GM23338 (cell line): ENCODE measurements around the gene SOWAHA. TPM values are rescaled to one million over a fixed set of nuclear protein-coding genes. Genes with fewer than 3 reads are reported as not detected.

Source experiments
- ATAC-seq: fragments of 200-7000 bp; cut with Tn5 transposase; 3 replicates; pipeline ENCODE4 v1.9.1; 2020
- DNase-seq: peaks from one replicate; pipeline ENCODE4 v3.0.0-alpha.2; 2015; ENCODE audit warnings: low spot score
- H2AFZ ChIP-seq: fragments of 200-600 bp; sonication (generic); 2 replicates; pipeline ENCODE4 v1.8.0; 2016; ENCODE audit warnings: antibody characterized with exemption, mild to moderate bottlenecking, moderate library complexity
- H3F3A ChIP-seq: fragments of 200-600 bp; sonication (generic); replicated peaks from 2 replicates; pipeline ENCODE4 v1.8.0; 2017; ENCODE audit warnings: antibody characterized with exemption, mixed run types, low read depth
- H3K27ac ChIP-seq: fragments of 200-600 bp; sonication (generic); 2 replicates; pipeline ENCODE4 v1.6.1; 2016; ENCODE audit warnings: low read depth
- H3K27me3 ChIP-seq: fragments of 200-600 bp; sonication (generic); 2 replicates; pipeline ENCODE4 v1.8.0; 2016; ENCODE audit warnings: mild to moderate bottlenecking, mixed run types, moderate library complexity; ENCODE audit not compliant: insufficient read depth
- H3K36me3 ChIP-seq: fragments of 200-600 bp; sonication (generic); 2 replicates; pipeline ENCODE4 v1.8.0; 2016; ENCODE audit warnings: mild to moderate bottlenecking; ENCODE audit not compliant: insufficient read depth
- H3K4me1 ChIP-seq: fragments of 200-600 bp; sonication (generic); 2 replicates; pipeline ENCODE4 v1.8.0; 2016; ENCODE audit warnings: mild to moderate bottlenecking, moderate library complexity; ENCODE audit not compliant: insufficient read depth
- H3K4me2 ChIP-seq: fragments of 200-600 bp; sonication (generic); 2 replicates; pipeline ENCODE4 v1.7.1; 2017; ENCODE audit warnings: mixed run types
- H3K4me3 ChIP-seq: fragments of 200-600 bp; sonication (generic); 2 replicates; pipeline ENCODE4 v1.6.1; 2016; ENCODE audit warnings: mixed run types
- H3K79me2 ChIP-seq: fragments of 200-600 bp; sonication (generic); replicated peaks from 2 replicates; pipeline ENCODE4 v1.8.0; 2017; ENCODE audit warnings: mild to moderate bottlenecking; ENCODE audit not compliant: insufficient read depth
- H3K9me2 ChIP-seq: fragments of 200-600 bp; sonication (generic); 2 replicates; pipeline ENCODE4 v1.8.0; 2017; ENCODE audit not compliant: insufficient read depth
- H4K20me1 ChIP-seq: fragments of 200-600 bp; sonication (generic); replicated peaks from 2 replicates; pipeline ENCODE4 v1.8.0; 2017; ENCODE audit warnings: mild to moderate bottlenecking; ENCODE audit not compliant: insufficient read depth
- H3K27ac Mint-ChIP-seq: 2 replicates; pipeline ENCODE4 v1.8.0; 2020; ENCODE audit warnings: inconsistent platforms, mild to moderate bottlenecking, moderate library complexity, mixed read lengths
- H3K27me3 Mint-ChIP-seq: 3 replicates; pipeline ENCODE4 v1.8.0; 2022; ENCODE audit warnings: low read depth, mild to moderate bottlenecking, moderate library complexity, mixed read lengths, inconsistent platforms; ENCODE audit not compliant: insufficient read depth, poor library complexity
- H3K36me3 Mint-ChIP-seq: 3 replicates; pipeline ENCODE4 v1.8.0; 2021; ENCODE audit warnings: low read depth, mild to moderate bottlenecking, inconsistent platforms, moderate library complexity, mixed read lengths
- H3K4me1 Mint-ChIP-seq: 3 replicates; pipeline ENCODE4 v1.8.0; 2020; ENCODE audit warnings: mild to moderate bottlenecking, inconsistent platforms, mixed read lengths
- H3K4me3 Mint-ChIP-seq: 3 replicates; pipeline ENCODE4 v1.8.0; 2021; ENCODE audit warnings: moderate library complexity, mild to moderate bottlenecking, inconsistent platforms, mixed read lengths
- H3K9me3 Mint-ChIP-seq: 3 replicates; pipeline ENCODE4 v1.8.0; 2020; ENCODE audit warnings: moderate library complexity, mild to moderate bottlenecking, inconsistent platforms, mixed read lengths
- EZH2 ChIP-seq: fragments of 200-600 bp; sonication (generic); IDR thresholded peaks from one replicate; pipeline ENCODE4 v1.8.0; 2017; ENCODE audit warnings: antibody characterized with exemption, mild to moderate bottlenecking, low read depth; ENCODE audit not compliant: unreplicated experiment
- EZH2phosphoT487 ChIP-seq: fragments of 200-600 bp; sonication (generic); IDR thresholded peaks from one replicate; pipeline ENCODE4 v1.8.1; 2018; ENCODE audit warnings: antibody characterized with exemption; ENCODE audit not compliant: unreplicated experiment
- NANOG ChIP-seq: IDR thresholded peaks from 2 replicates; pipeline ENCODE4 v1.6.1; 2016; ENCODE audit warnings: antibody characterized with exemption, borderline replicate concordance
- ZNF462 ChIP-seq: fragments of 250-450 bp; sonication (Bioruptor Pico); IDR thresholded peaks from 2 replicates; pipeline ENCODE4 v1.5.0; 2020; ENCODE audit warnings: mild to moderate bottlenecking, moderate library complexity
- polyA plus RNA-seq: library from polyadenylated mRNA; unstranded; fragments of >200 nt; fragmentation: Nextera tagmentation; extraction: Ambion mirVana; gene quantifications from 2 replicates; pipeline ENCODE4 v1.2.1, GENCODE V29; 2016
- total RNA-seq: library from RNA; depleted of rRNA; stranded (reverse); fragments of >200 nt; shearing (Covaris generic); gene quantifications from 2 replicates; pipeline ENCODE4 v1.2.3, GENCODE V29; 2014
- TF ChIP-seq, protein P1 (sequence below): IDR thresholded peaks from one replicate; pipeline ENCODE4 v1.6.1; 2018; ENCODE audit warnings: antibody characterized with exemption; ENCODE audit not compliant: unreplicated experiment

Gene SOWAHA
- total and polyA plus RNA-seq, 2 experiments from 2014 or later = 0.18 to 0.52 TPM

- no peak overlapping the region for H3K27ac ChIP-seq
- no peak overlapping the region for H2AFZ ChIP-seq
- H3K4me1 ChIP-seq = peaks cover 12% of the 10 kb centered on the region
- no peaks in the 10 kb centered on the region for H3K79me2 ChIP-seq
- H3K9me2 ChIP-seq = no peaks in the 10 kb centered on the region
- Mint-ChIP-seq H3K9me3 (peaks cover 3% of the 10 kb centered on the region; the same call in 1 of the 3 replicates), H3K27me3 (peaks cover 51% of the 10 kb centered on the region), H3K4me3 (no peak overlapping the region), H3K4me1 (peaks cover 20% of the 10 kb centered on the region), H3K36me3 (peaks cover 3% of the 10 kb centered on the region; the same call in 1 of the 3 replicates), H3K27ac (no peak overlapping the region)
- 0 out of 2 replicates have a peak, but pooled peaks cover 4% of the 10 kb centered on the region for H3F3A ChIP-seq
- no peak overlapping the region for H3K4me2 ChIP-seq
- H3K36me3 ChIP-seq = no peaks in the 10 kb centered on the region
- no peak overlapping the region for H3K4me3 ChIP-seq
- ATAC-seq (no peak), DNase-seq (no peak)
- H4K20me1 ChIP-seq = peaks cover 5% of the 10 kb centered on the region; the same call in 1 of the 2 replicates
- H3K27me3 ChIP-seq = peaks cover 53% of the 10 kb centered on the region
- TF ChIP-seq NANOG = no peak
These were observed 2.5 kb upstream of the SOWAHA start for GRCh38 chr5:132810605-132811004.

GRCh38 chr5:132812123-132812765 lies 858 bp upstream of the SOWAHA start:
- no peaks in the 10 kb centered on the region for H3K36me3 ChIP-seq
- peaks cover 7% of the 10 kb centered on the region; the same call in 1 of the 2 replicates for H3K4me1 ChIP-seq
- peaks cover 6% of the 10 kb centered on the region; the same call in 1 of the 2 replicates for H4K20me1 ChIP-seq
- no peak for ATAC-seq
- H3K36me3 Mint-ChIP-seq = peaks cover 3% of the 10 kb centered on the region; the same call in 1 of the 3 replicates
- peaks cover 69% of the 10 kb centered on the region for H3K27me3 ChIP-seq
- H3K4me2 ChIP-seq = peak overlapping the region; percentile 57; the same call in 1 of the 2 replicates
- peaks cover 14% of the 10 kb centered on the region for H3K4me1 Mint-ChIP-seq
- no peak overlapping the region for H3K27ac ChIP-seq
- H3K27me3 Mint-ChIP-seq = peaks cover 62% of the 10 kb centered on the region
- no peaks in the 10 kb centered on the region for H3K79me2 ChIP-seq
- peaks cover 3% of the 10 kb centered on the region; the same call in 1 of the 3 replicates for H3K9me3 Mint-ChIP-seq
- H2AFZ ChIP-seq = no peak overlapping the region
- TF ChIP-seq ZNF462 (no peak), EZH2 (peak; percentile 35), EZH2phosphoT487 (no peak)
- TF ChIP-seq, protein P1, sequence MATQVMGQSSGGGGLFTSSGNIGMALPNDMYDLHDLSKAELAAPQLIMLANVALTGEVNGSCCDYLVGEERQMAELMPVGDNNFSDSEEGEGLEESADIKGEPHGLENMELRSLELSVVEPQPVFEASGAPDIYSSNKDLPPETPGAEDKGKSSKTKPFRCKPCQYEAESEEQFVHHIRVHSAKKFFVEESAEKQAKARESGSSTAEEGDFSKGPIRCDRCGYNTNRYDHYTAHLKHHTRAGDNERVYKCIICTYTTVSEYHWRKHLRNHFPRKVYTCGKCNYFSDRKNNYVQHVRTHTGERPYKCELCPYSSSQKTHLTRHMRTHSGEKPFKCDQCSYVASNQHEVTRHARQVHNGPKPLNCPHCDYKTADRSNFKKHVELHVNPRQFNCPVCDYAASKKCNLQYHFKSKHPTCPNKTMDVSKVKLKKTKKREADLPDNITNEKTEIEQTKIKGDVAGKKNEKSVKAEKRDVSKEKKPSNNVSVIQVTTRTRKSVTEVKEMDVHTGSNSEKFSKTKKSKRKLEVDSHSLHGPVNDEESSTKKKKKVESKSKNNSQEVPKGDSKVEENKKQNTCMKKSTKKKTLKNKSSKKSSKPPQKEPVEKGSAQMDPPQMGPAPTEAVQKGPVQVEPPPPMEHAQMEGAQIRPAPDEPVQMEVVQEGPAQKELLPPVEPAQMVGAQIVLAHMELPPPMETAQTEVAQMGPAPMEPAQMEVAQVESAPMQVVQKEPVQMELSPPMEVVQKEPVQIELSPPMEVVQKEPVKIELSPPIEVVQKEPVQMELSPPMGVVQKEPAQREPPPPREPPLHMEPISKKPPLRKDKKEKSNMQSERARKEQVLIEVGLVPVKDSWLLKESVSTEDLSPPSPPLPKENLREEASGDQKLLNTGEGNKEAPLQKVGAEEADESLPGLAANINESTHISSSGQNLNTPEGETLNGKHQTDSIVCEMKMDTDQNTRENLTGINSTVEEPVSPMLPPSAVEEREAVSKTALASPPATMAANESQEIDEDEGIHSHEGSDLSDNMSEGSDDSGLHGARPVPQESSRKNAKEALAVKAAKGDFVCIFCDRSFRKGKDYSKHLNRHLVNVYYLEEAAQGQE = no peak
- H3K27ac Mint-ChIP-seq = no peak overlapping the region
- DNase-seq = no peak
- peak overlapping the region; percentile 70 for H3K4me3 Mint-ChIP-seq
- H3K4me3 ChIP-seq = peak overlapping the region; percentile 54
- H3K9me2 ChIP-seq = no peaks in the 10 kb centered on the region
- 0 out of 2 replicates have a peak, but pooled peaks cover 4% of the 10 kb centered on the region for H3F3A ChIP-seq
